ENCODE data around the gene EPOP. TPM values are rescaled to one million over a fixed set of nuclear protein-coding genes. Genes with fewer than 3 reads are reported as not detected.

Gene EPOP
- total RNA-seq, 6 experiments from 2014 or later = 0.95 to 1.4 (median 1.3) TPM

GRCh38 chr17:38690386-38690785 lies 15.6 kb upstream of the EPOP start:
- H3K27ac Mint-ChIP-seq = no peak overlapping the region
- TF ChIP-seq CTCF (IDR thresholded peaks at IDR 0.05) = no peak
- no peaks in the 10 kb centered on the region for H3K36me3 Mint-ChIP-seq (ENCODE audit: low read depth)
- H3K4me3 Mint-ChIP-seq = no peak overlapping the region
- H3K9me3 Mint-ChIP-seq = no peaks in the 10 kb centered on the region
- peaks cover 8% of the 10 kb centered on the region for H3K27me3 Mint-ChIP-seq (ENCODE audit: insufficient read depth)
- peaks cover 25% of the 10 kb centered on the region for H3K4me1 Mint-ChIP-seq (ENCODE audit: low read depth)
- DNase-seq = no peak

- peak; percentile 35 for DNase-seq
- Mint-ChIP-seq H3K36me3 (ENCODE audit: low read depth) (no peaks in the 10 kb centered on the region), H3K27me3 (ENCODE audit: insufficient read depth) (peaks cover 11% of the 10 kb centered on the region), H3K4me1 (ENCODE audit: low read depth) (peaks cover 14% of the 10 kb centered on the region), H3K27ac (peak overlapping the region; percentile 34; the same call in 1 of the 2 replicates), H3K9me3 (no peaks in the 10 kb centered on the region), H3K4me3 (peak overlapping the region; percentile 27)
- TF ChIP-seq CTCF (IDR thresholded peaks at IDR 0.05) = no peak
These were observed 12.5 kb upstream of the EPOP start for GRCh38 chr17:38687286-38687685.

- H3K27me3 Mint-ChIP-seq (ENCODE audit: insufficient read depth) = peaks cover 11% of the 10 kb centered on the region
- no peak for TF ChIP-seq CTCF (IDR thresholded peaks at IDR 0.05)
- H3K4me1 Mint-ChIP-seq (ENCODE audit: low read depth) = peaks cover 14% of the 10 kb centered on the region
- no peak overlapping the region for H3K4me3 Mint-ChIP-seq
- no peak overlapping the region for H3K27ac Mint-ChIP-seq
- no peaks in the 10 kb centered on the region for H3K9me3 Mint-ChIP-seq
- H3K36me3 Mint-ChIP-seq (ENCODE audit: low read depth) = no peaks in the 10 kb centered on the region
- DNase-seq = no peak
These were observed 10.7 kb upstream of the EPOP start for GRCh38 chr17:38685491-38685890.

- Mint-ChIP-seq H3K27me3 (ENCODE audit: insufficient read depth) (peaks cover 6% of the 10 kb centered on the region), H3K36me3 (ENCODE audit: low read depth) (no peaks in the 10 kb centered on the region), H3K4me1 (ENCODE audit: low read depth) (peaks cover 16% of the 10 kb centered on the region), H3K4me3 (no peak overlapping the region), H3K27ac (no peak overlapping the region), H3K9me3 (no peaks in the 10 kb centered on the region)
- DNase-seq = no peak
- TF ChIP-seq CTCF (IDR thresholded peaks at IDR 0.05) = no peak
These were observed 6.3 kb upstream of the EPOP start for GRCh38 chr17:38681096-38681495.

- Mint-ChIP-seq H3K4me3 (no peak overlapping the region), H3K27ac (no peak overlapping the region), H3K36me3 (ENCODE audit: low read depth) (no peaks in the 10 kb centered on the region), H3K9me3 (no peaks in the 10 kb centered on the region), H3K4me1 (ENCODE audit: low read depth) (peaks cover 27% of the 10 kb centered on the region), H3K27me3 (ENCODE audit: insufficient read depth) (no peaks in the 10 kb centered on the region; the same call in 1 of the 2 replicates)
- no peak for TF ChIP-seq CTCF (IDR thresholded peaks at IDR 0.05)
- no peak for DNase-seq
These were observed 3.1 kb upstream of the EPOP start for GRCh38 chr17:38677819-38678218.
